Prostate gland (tissue), 2 donors: ENCODE results near the gene LAMA2. TPM values are rescaled to one million over a fixed set of nuclear protein-coding genes. Genes with fewer than 3 reads are reported as not detected.

ENCODE experiments used
- DNase-seq: peaks from one replicate; pipeline ENCODE4 v3.0.0-alpha.2; 2019; ENCODE audit warnings: low spot score
- H3K27ac ChIP-seq, 2 donors: fragments of 200-600 bp; sonication (generic); 2 replicates each; pipeline ENCODE4 v1.5.1; 2017 to 2019
- H3K27me3 ChIP-seq: fragments of 200-600 bp; sonication (generic); replicated peaks from 2 replicates; pipeline ENCODE4 v1.5.1; 2019; ENCODE audit not compliant: insufficient read depth
- H3K36me3 ChIP-seq, 2 donors: fragments of 200-600 bp; sonication (generic); 1 replicate in 1 of 2; 2 replicates in 1 of 2; pipeline versions ENCODE4 v1.5.1 to v1.8.1; 2017 to 2019
- H3K4me1 ChIP-seq: fragments of 200-600 bp; sonication (generic); replicated peaks from 2 replicates; pipeline ENCODE4 v1.5.1; 2019
- H3K4me3 ChIP-seq, 2 donors: fragments of 200-600 bp; sonication (generic); 2 replicates each; pipeline ENCODE4 v1.5.1; 2017 to 2019
- H3K9me3 ChIP-seq: fragments of 200-600 bp; sonication (generic); 2 replicates; pipeline ENCODE4 v1.5.1; 2017
- POLR2A ChIP-seq: fragments of 450-650 bp; IDR thresholded peaks from one replicate; pipeline ENCODE4 v1.6.1; 2016; ENCODE audit warnings: antibody characterized with exemption, mild to moderate bottlenecking
- POLR2AphosphoS5 ChIP-seq: sonication (generic); formaldehyde crosslinking; IDR thresholded peaks from one replicate; pipeline ENCODE4 v1.6.1; 2017; ENCODE audit warnings: antibody characterized with exemption
- WGBS: methylation state at CpG from one replicate; pipeline ENCODE4 v1.1.5; 2018; 5-methylcytosine and 5-hydroxymethylcytosine counted together
- intact Hi-C: fragments of 100-400 bp; cut with DNase I; formaldehyde crosslinking; loops from one replicate; pipeline ENCODE4 v1.14.2; 2022
- total RNA-seq, 2 donors: library from RNA; depleted of rRNA; stranded (reverse); fragments of >200 nt; gene quantifications; one replicate each; pipeline ENCODE4 v1.1.0, GENCODE V29; 2016
- TF ChIP-seq, protein P1 (sequence below), 4 experiments: fragments of 200-600 bp in 2 of 4; fragments of 450-650 bp in 2 of 4; sonication (generic) in 2 of 4; IDR thresholded peaks; 1 replicate in 3 of 4; 2 replicates in 1 of 4; pipeline ENCODE4 v1.5.1; 2016 to 2019; ENCODE audit warnings: antibody characterized with exemption in 4 of 4, mild to moderate bottlenecking in 2 of 4, moderate library complexity in 2 of 4

LAMA2 gene
- total RNA-seq, 2 donors from 2014 or later: 10.1 to 89.1 TPM

DNA sequence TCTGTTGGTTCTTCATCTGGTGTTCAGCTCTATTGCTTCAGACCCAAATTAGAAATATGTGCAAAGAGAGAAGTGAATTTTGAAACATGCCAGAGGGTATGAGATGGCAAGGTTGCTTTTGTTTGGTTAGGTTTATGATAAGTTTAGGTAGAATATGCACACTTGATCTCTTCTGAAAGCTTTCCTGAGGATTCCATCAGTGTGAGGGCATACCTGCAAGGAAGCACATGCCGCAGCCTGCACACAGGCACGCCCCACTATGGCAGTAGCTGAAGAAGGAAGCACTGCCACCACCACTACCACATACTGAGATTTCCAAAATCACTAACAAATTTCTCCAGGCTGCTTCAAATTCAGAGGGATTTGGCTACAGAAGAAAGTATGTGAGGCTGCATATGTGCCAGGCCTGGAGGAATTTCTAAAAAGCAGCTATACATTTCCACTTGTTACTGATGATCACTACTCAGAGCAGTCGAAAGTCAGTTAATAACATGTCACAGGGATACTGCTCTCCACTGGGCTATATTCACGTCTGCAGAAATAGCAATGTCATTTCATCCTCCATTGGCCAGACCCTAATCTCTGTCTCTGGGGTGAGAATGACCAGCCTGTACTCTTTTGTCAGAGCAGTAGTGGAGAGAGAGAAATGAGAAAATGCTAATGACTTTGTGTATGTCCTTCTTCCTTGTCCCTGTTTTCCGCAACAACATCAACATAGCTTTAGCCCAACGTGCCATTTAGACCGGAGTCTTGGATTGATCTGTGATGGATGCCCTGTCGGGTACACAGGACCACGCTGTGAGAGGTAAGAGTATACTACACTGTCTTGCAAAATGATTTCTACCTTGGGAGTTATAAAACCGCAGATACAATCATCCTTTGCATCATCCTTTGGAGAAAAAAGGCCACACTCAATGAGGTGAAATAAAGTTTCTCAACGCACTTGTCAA is 396.7 kb downstream of the LAMA2 start:
- no peak for DNase-seq
- WGBS: 81% methylated on average over 11 of the region's 11 CpGs

DNA sequence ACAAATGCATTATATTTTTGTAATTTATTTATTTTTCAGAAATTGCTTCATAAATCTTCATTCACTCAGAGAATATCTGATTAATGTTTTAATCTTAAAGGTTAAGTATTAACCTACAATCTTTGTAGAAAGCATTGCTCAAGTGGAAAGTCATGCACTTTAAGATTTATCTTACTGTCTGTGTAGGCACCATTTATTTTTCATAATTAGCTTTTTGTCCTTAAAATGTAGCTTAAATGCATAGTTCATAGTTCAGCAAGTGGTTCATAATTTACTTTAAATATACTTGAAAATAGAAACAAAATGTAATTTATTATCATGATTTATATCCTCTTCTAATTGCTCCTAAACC is 397.3 kb downstream of the LAMA2 start:
- H3K27me3 ChIP-seq: no peaks in the 10 kb centered on the region
- no peaks in the 10 kb centered on the region for H3K36me3 ChIP-seq
- no peak overlapping the region for H3K27ac ChIP-seq
- intact Hi-C loops: no loop called here
- H3K9me3 ChIP-seq: no peaks in the 10 kb centered on the region
- no peak for DNase-seq
- H3K4me1 ChIP-seq: no peaks in the 10 kb centered on the region
- TF ChIP-seq, protein P1, sequence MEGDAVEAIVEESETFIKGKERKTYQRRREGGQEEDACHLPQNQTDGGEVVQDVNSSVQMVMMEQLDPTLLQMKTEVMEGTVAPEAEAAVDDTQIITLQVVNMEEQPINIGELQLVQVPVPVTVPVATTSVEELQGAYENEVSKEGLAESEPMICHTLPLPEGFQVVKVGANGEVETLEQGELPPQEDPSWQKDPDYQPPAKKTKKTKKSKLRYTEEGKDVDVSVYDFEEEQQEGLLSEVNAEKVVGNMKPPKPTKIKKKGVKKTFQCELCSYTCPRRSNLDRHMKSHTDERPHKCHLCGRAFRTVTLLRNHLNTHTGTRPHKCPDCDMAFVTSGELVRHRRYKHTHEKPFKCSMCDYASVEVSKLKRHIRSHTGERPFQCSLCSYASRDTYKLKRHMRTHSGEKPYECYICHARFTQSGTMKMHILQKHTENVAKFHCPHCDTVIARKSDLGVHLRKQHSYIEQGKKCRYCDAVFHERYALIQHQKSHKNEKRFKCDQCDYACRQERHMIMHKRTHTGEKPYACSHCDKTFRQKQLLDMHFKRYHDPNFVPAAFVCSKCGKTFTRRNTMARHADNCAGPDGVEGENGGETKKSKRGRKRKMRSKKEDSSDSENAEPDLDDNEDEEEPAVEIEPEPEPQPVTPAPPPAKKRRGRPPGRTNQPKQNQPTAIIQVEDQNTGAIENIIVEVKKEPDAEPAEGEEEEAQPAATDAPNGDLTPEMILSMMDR (IDR thresholded peaks at IDR 0.05): no peak
- TF ChIP-seq POLR2AphosphoS5 (no peak), POLR2A (no peak)
- H3K4me3 ChIP-seq: no peak overlapping the region

More for the DNA sequence above, 396.7 kb downstream of the LAMA2 start:
- intact Hi-C loops: no loop called here
- no peaks in the 10 kb centered on the region for H3K4me1 ChIP-seq
- no peak overlapping the region for H3K27ac ChIP-seq
- TF ChIP-seq POLR2AphosphoS5 (no peak), POLR2A (no peak)
- TF ChIP-seq, protein P1 (IDR thresholded peaks at IDR 0.05): no peak
- no peaks in the 10 kb centered on the region for H3K27me3 ChIP-seq
- H3K36me3 ChIP-seq: no peaks in the 10 kb centered on the region
- H3K4me3 ChIP-seq: no peak overlapping the region
- no peaks in the 10 kb centered on the region for H3K9me3 ChIP-seq

GRCh38 chr6:129280749-129281148 is 397.8 kb downstream of the LAMA2 start:
- intact Hi-C loops: no loop called here
- Histone ChIP-seq H3K27ac (no peak overlapping the region), H3K9me3 (no peaks in the 10 kb centered on the region), H3K4me1 (no peaks in the 10 kb centered on the region), H3K27me3 (no peaks in the 10 kb centered on the region), H3K36me3 (no peaks in the 10 kb centered on the region), H3K4me3 (no peak overlapping the region)
- TF ChIP-seq, protein P1 (IDR thresholded peaks at IDR 0.05): no peak
- TF ChIP-seq POLR2AphosphoS5 (no peak), POLR2A (no peak)
- 19% methylated on average over 1 of the region's 1 CpG for WGBS
- DNase-seq: no peak

DNA sequence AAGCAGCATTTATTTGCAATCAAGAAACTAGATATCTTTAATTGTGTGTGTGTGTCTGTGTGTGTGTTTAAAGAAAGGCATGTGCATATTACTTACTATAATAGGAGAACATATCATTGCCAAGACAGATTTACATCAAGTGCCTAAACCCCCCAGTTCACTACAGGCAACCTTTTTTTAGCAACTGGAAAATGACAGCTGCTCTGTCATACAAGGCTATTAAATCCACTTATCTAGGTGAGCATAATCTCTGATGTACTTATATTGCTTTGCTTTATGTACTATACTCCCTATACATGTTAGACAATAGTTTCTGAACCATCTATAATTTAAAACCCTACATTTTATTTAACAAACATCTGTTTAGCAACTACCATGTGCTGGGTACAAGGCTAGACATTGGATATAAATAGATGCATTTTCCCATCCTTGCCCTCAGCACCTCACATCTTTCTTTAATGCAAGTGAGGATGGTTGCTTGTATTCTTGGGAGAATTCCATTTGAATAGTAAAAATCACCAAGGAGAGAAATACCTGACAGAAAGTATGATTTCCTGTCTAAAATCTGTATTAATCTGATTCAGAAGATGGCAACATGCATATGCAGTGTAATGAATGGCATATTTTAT is 398.3 kb downstream of the LAMA2 start:
- Histone ChIP-seq H3K27ac (no peak overlapping the region), H3K27me3 (no peaks in the 10 kb centered on the region), H3K4me3 (no peak overlapping the region), H3K36me3 (no peaks in the 10 kb centered on the region), H3K4me1 (no peaks in the 10 kb centered on the region), H3K9me3 (no peaks in the 10 kb centered on the region)
- intact Hi-C loops: no loop called here
- TF ChIP-seq, protein P1 (IDR thresholded peaks at IDR 0.05): no peak
- TF ChIP-seq POLR2AphosphoS5 (no peak), POLR2A (no peak)
- no peak for DNase-seq

- intact Hi-C loops: no loop called here
- Histone ChIP-seq H3K36me3 (no peaks in the 10 kb centered on the region), H3K27ac (no peak overlapping the region), H3K27me3 (no peaks in the 10 kb centered on the region), H3K9me3 (no peaks in the 10 kb centered on the region), H3K4me3 (no peak overlapping the region), H3K4me1 (no peaks in the 10 kb centered on the region)
- no peak for DNase-seq
- TF ChIP-seq POLR2A (no peak), POLR2AphosphoS5 (no peak)
- TF ChIP-seq, protein P1 (IDR thresholded peaks at IDR 0.05): no peak
These were observed 399.1 kb downstream of the LAMA2 start for GRCh38 chr6:129282019-129282418.
